ENCODE results near the gene CUL9. TPM values are rescaled to one million over a fixed set of nuclear protein-coding genes. Genes with fewer than 3 reads are reported as not detected.

Gene CUL9
- total RNA-seq, 1 experiment from 2014 or later, result 15.2 TPM

- H3K27ac Mint-ChIP-seq, result peak overlapping the region in 2 of 3 experiments; percentile 85 to 93; a peak in 5 of 7 replicates
- Histone ChIP-seq H3K14ac (ENCODE audit: insufficient read depth, low read length) (peak overlapping the region; percentile 81), H3K4ac (ENCODE audit: low read depth, low read length) (peak overlapping the region; percentile 42; the same call in 1 of the 2 replicates), H2AK5ac (ENCODE audit: insufficient read length, low read length) (no peak overlapping the region), H4K8ac (replicated peaks; ENCODE audit: insufficient read length, low read depth, low read length) (no peak overlapping the region), H4K91ac (ENCODE audit: insufficient read length, low read depth, low read length) (no peak overlapping the region), H3K9me3 (ENCODE audit: control insufficient read depth, low read depth, low read length) (no peaks in the 10 kb centered on the region), H3K79me1 (ENCODE audit: insufficient read depth, low read depth, low read length, poor library complexity, severe bottlenecking) (peaks cover 4% of the 10 kb centered on the region), H2BK15ac (ENCODE audit: low read depth, low read length) (no peak overlapping the region), H3K56ac (ENCODE audit: insufficient read length, low read depth, low read length) (no peak overlapping the region), H3K9ac (ENCODE audit: extremely low read depth, insufficient read length, low read length) (peak overlapping the region; percentile 73), H2BK12ac (ENCODE audit: insufficient read length, low read depth, low read length) (no peak overlapping the region), H4K5ac (ENCODE audit: insufficient read length, low read depth, low read length) (no peak overlapping the region), H3T11ph (ENCODE audit: low read length) (no peak overlapping the region), H3K27ac (ENCODE audit: insufficient read length, low read depth, low read length) (no peak overlapping the region), H3K4me1 (ENCODE audit: insufficient read depth, low read length) (peaks cover 4% of the 10 kb centered on the region; the same call in 1 of the 2 replicates), H2BK120ac (ENCODE audit: low read depth, low read length, poor library complexity, severe bottlenecking) (no peak overlapping the region), H3K23me2 (ENCODE audit: insufficient read length, low read depth, low read length, poor library complexity, severe bottlenecking) (peaks cover 23% of the 10 kb centered on the region), H4K20me1 (ENCODE audit: control insufficient read depth, insufficient read depth, insufficient read length) (no peaks in the 10 kb centered on the region), H3K27me3 (ENCODE audit: insufficient read depth, low read length) (no peaks in the 10 kb centered on the region), H2BK20ac (ENCODE audit: low read depth, low read length, poor library complexity, severe bottlenecking) (no peak overlapping the region), H3K4me2 (ENCODE audit: insufficient read depth, insufficient read length, low read length) (peak overlapping the region; percentile 79), H3K23ac (ENCODE audit: insufficient read length, low read depth, low read length) (no peak overlapping the region), H3K18ac (ENCODE audit: insufficient read length, low read depth, low read length) (peak overlapping the region; percentile 99), H2BK5ac (ENCODE audit: insufficient read length, low read length) (no peak overlapping the region), H2AFZ (ENCODE audit: low read length) (no peak overlapping the region), H3K79me2 (ENCODE audit: insufficient read depth, low read length) (peaks cover 2% of the 10 kb centered on the region; the same call in 1 of the 2 replicates)
- H3K36me3 Mint-ChIP-seq (ENCODE audit: insufficient read depth in 1 of 3, low read depth in 3 of 3), result peaks cover 20 to 37% (median 34%) of the 10 kb centered on the region in 3 experiments
- no peak for TF ChIP-seq CTCF (conservative IDR thresholded peaks at IDR 0.05)
- DNase-seq, result no peak
- peaks cover 0 to 3% of the 10 kb centered on the region in 2 experiments; a peak in 2 of 5 replicates for H3K9me3 Mint-ChIP-seq
- no CpG with 5 or more reads among the region's 46 CpGs for WGBS (ENCODE audit: extremely low coverage, insufficient read length, low lambda C conversion rate)
- H3K4me3 Mint-ChIP-seq, result peak overlapping the region; percentile 99 to 100
- peaks cover 32 to 35% of the 10 kb centered on the region in 2 experiments for H3K4me1 Mint-ChIP-seq
- peaks cover 6% of the 10 kb centered on the region for H3K27me3 Mint-ChIP-seq (ENCODE audit: low read depth)
Measured at GRCh38 chr6:43172104-43173007, 9.6 kb upstream of the CUL9 start.
